Suprapubic skin (tissue), 4 donors: Measurements from ENCODE around the gene GPR149. TPM values are rescaled to one million over a fixed set of nuclear protein-coding genes. Genes with fewer than 3 reads are reported as not detected.

Experiments
- DNase-seq, 2 donors: peaks; one replicate each; pipeline ENCODE4 v3.0.0-alpha.2; 2019; ENCODE audit warnings: low spot score in 2 of 2
- H3K27ac ChIP-seq: fragments of 200-600 bp; sonication (generic); one replicate; pipeline ENCODE4 v1.5.1; 2019
- H3K27me3 ChIP-seq: fragments of 200-600 bp; sonication (generic); one replicate; pipeline ENCODE4 v1.5.1; 2019
- H3K36me3 ChIP-seq: fragments of 200-600 bp; sonication (generic); one replicate; pipeline ENCODE4 v1.5.1; 2019
- H3K4me1 ChIP-seq: fragments of 200-600 bp; sonication (generic); one replicate; pipeline ENCODE4 v1.5.1; 2019
- H3K4me3 ChIP-seq: fragments of 200-600 bp; sonication (generic); one replicate; pipeline ENCODE4 v1.5.1; 2019; ENCODE audit warnings: mild to moderate bottlenecking
- H3K9me3 ChIP-seq: fragments of 200-600 bp; sonication (generic); one replicate; pipeline ENCODE4 v1.5.1; 2019
- EP300 ChIP-seq: sonication (generic); formaldehyde crosslinking; IDR thresholded peaks from one replicate; pipeline ENCODE4 v1.6.1; 2017; ENCODE audit warnings: antibody characterized with exemption
- POLR2A ChIP-seq, 2 donors: fragments of 450-650 bp; IDR thresholded peaks; one replicate each; pipeline ENCODE4 v1.6.1; 2017; ENCODE audit warnings: antibody characterized with exemption in 2 of 2, mild to moderate bottlenecking in 2 of 2, moderate library complexity in 2 of 2
- POLR2AphosphoS5 ChIP-seq, 3 donors: sonication (generic); formaldehyde crosslinking; IDR thresholded peaks; one replicate each; pipeline ENCODE4 v1.6.1; 2017; ENCODE audit warnings: antibody characterized with exemption in 3 of 3
- WGBS: methylation state at CpG from one replicate; pipeline ENCODE4 v1.1.5; 2018; 5-methylcytosine and 5-hydroxymethylcytosine counted together
- total RNA-seq, 4 donors: library from RNA; depleted of rRNA; stranded (reverse); fragments of >200 nt; gene quantifications; one replicate each; pipeline ENCODE4 v1.1.0, GENCODE V29; 2016
- TF ChIP-seq, protein P1 (sequence below), 2 donors: fragments of 200-600 bp in 1 of 2; fragments of 450-650 bp in 1 of 2; sonication (generic) in 1 of 2; IDR thresholded peaks; one replicate each; pipeline ENCODE4 v1.5.1; 2016 to 2019; ENCODE audit warnings: antibody characterized with exemption in 2 of 2, mild to moderate bottlenecking in 1 of 2, moderate library complexity in 1 of 2

Gene GPR149
- total RNA-seq, 4 donors from 2014 or later = 0.25 TPM; not detected in 3

DNA sequence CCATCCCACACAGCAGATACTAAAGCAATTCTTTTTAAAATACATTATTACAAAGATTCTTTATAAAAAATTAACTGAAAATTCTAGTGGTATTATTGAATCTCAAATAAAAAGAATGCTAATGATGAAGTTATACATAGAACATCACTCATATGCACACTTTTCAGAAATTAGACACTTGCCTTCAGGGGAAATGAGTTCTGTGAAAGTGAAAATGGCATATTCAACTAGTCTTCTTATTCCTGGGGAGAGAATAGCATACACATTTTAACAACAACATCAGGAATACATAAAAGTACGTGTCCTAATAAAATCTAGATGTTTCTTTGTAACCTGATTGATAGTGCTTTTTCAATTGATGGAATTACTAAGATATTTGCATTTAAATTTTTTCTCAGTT is 68.9 kb downstream of the GPR149 start:
- no peak overlapping the region for H3K4me3 ChIP-seq
- no peaks in the 10 kb centered on the region for H3K36me3 ChIP-seq
- no peaks in the 10 kb centered on the region for H3K9me3 ChIP-seq
- WGBS = 51% methylated on average over 1 of the region's 1 CpG
- no peaks in the 10 kb centered on the region for H3K4me1 ChIP-seq
- DNase-seq = no peak
- no peaks in the 10 kb centered on the region for H3K27me3 ChIP-seq
- H3K27ac ChIP-seq = no peak overlapping the region
- TF ChIP-seq POLR2A (IDR thresholded peaks at IDR 0.05) (no peak), EP300 (no peak), POLR2AphosphoS5 (IDR thresholded peaks at IDR 0.05) (no peak)
- TF ChIP-seq, protein P1, sequence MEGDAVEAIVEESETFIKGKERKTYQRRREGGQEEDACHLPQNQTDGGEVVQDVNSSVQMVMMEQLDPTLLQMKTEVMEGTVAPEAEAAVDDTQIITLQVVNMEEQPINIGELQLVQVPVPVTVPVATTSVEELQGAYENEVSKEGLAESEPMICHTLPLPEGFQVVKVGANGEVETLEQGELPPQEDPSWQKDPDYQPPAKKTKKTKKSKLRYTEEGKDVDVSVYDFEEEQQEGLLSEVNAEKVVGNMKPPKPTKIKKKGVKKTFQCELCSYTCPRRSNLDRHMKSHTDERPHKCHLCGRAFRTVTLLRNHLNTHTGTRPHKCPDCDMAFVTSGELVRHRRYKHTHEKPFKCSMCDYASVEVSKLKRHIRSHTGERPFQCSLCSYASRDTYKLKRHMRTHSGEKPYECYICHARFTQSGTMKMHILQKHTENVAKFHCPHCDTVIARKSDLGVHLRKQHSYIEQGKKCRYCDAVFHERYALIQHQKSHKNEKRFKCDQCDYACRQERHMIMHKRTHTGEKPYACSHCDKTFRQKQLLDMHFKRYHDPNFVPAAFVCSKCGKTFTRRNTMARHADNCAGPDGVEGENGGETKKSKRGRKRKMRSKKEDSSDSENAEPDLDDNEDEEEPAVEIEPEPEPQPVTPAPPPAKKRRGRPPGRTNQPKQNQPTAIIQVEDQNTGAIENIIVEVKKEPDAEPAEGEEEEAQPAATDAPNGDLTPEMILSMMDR (IDR thresholded peaks at IDR 0.05) = no peak

DNA sequence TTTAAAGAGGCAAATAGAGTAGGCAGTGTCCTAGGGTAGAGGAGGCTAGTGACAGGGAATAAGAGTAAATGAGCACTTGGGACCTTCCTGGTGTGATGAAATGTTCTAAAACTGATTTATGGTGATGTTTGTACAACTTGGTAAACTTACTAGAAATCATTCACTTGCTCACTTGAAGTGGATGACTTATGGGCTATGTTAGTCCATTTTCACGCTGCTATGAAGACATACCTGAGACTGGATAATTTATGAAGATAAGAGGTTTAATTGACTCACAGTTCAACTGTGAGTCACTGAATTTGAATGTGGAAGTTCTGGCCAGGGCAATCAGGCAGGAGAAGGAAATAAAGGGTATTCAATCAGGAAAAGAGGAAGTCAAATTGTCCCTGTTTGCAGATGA is 74.0 kb downstream of the GPR149 start:
- no peak overlapping the region for H3K27ac ChIP-seq
- no peaks in the 10 kb centered on the region for H3K4me1 ChIP-seq
- no peak overlapping the region for H3K4me3 ChIP-seq
- 40% methylated on average over 1 of the region's 1 CpG for WGBS
- DNase-seq = no peak
- H3K36me3 ChIP-seq = no peaks in the 10 kb centered on the region
- no peak for TF ChIP-seq POLR2A (IDR thresholded peaks at IDR 0.05)
- no peak for TF ChIP-seq POLR2AphosphoS5 (IDR thresholded peaks at IDR 0.05)
- no peak for TF ChIP-seq EP300
- TF ChIP-seq, protein P1 (IDR thresholded peaks at IDR 0.05) = no peak
- H3K9me3 ChIP-seq = no peaks in the 10 kb centered on the region
- H3K27me3 ChIP-seq = no peaks in the 10 kb centered on the region

DNA sequence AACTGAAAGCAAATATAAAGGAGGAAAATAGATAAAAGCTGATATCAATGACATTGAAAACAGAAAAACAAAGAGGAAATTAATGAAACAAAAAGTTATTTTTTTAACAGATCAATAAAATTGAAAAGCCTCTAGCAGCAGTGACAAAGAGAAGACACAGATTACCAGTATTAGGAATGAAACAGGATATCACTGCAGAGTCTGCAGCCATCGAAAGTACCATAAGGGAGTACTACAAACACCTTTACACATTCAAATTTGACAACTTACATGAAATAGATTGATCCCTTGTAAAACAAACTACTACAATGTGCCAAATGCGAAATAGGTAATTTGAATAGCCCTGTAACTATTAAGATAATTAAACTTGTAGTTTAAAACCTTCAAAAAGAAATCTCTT is 80.8 kb downstream of the GPR149 start:
- Histone ChIP-seq H3K4me1 (no peaks in the 10 kb centered on the region), H3K9me3 (no peaks in the 10 kb centered on the region), H3K27me3 (no peaks in the 10 kb centered on the region), H3K36me3 (no peaks in the 10 kb centered on the region), H3K27ac (no peak overlapping the region), H3K4me3 (no peak overlapping the region)
- no peak for DNase-seq
- 42% methylated on average over 2 of the region's 2 CpGs for WGBS
- TF ChIP-seq, protein P1 (IDR thresholded peaks at IDR 0.05) = no peak
- TF ChIP-seq POLR2AphosphoS5 (IDR thresholded peaks at IDR 0.05) (no peak), EP300 (no peak)

DNA sequence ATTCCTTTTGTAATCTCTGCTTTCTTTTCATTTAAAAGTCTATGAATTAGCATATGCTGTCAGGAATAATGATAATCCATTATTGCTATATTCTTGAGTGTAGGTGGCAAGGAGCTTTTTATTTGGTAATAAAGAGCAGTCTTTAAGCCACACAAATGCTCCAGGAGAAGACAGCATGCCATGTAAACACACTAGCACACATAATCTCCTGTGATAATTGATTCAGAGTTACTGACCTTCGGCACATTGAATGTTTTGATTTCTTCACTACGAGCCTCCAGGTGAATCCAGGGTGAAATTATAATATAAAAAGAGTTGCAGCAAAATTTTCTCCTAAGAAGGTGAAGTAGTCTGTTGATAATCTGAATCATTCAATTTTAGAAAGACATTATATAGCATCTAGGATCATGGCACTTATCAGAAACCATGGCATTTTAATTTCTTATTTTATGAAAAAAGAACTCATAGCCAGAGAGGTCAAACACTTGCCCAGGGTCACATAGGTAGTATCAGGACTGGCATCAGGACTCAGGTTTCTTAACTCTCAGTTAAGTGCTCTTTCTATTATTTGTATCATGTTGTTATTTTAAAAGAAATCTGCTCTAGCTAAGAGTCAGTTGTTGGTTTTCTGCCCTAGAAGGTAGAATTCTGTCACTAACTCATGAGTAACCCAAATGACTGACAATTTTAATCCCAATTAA is 84.4 kb downstream of the GPR149 start:
- no peak for TF ChIP-seq POLR2AphosphoS5 (IDR thresholded peaks at IDR 0.05)
- TF ChIP-seq EP300 = no peak
- TF ChIP-seq, protein P1 (IDR thresholded peaks at IDR 0.05) = no peak
- TF ChIP-seq POLR2A (IDR thresholded peaks at IDR 0.05) = no peak
- H3K4me3 ChIP-seq = no peak overlapping the region
- H3K4me1 ChIP-seq = no peaks in the 10 kb centered on the region
- H3K36me3 ChIP-seq = no peaks in the 10 kb centered on the region
- WGBS = 78% methylated on average over 2 of the region's 2 CpGs
- DNase-seq = no peak
- H3K27me3 ChIP-seq = no peaks in the 10 kb centered on the region
- H3K9me3 ChIP-seq = no peaks in the 10 kb centered on the region
- H3K27ac ChIP-seq = no peak overlapping the region

DNA sequence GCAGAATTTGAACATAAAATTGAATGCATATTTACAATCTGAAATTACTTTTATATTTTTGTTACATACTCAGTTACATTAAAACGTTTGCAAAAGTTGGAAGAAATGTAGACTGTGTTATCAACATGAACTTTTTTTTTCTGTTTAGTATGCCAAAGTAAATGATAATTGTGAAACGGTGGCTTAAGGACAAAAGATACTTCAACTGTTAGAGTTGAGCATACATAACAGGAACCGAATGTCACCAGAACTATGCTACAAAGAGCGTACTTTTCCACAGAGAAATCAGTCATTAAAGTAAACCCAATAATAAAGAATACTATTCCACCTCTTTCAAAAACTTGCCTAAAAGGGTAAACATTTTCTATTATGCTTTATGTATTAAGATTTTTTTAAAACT is 91.4 kb downstream of the GPR149 start:
- Histone ChIP-seq H3K36me3 (no peaks in the 10 kb centered on the region), H3K4me1 (no peaks in the 10 kb centered on the region), H3K4me3 (no peak overlapping the region), H3K9me3 (no peaks in the 10 kb centered on the region), H3K27ac (no peak overlapping the region), H3K27me3 (no peaks in the 10 kb centered on the region)
- TF ChIP-seq EP300 (no peak), POLR2AphosphoS5 (IDR thresholded peaks at IDR 0.05) (no peak), POLR2A (IDR thresholded peaks at IDR 0.05) (no peak)
- TF ChIP-seq, protein P1 (IDR thresholded peaks at IDR 0.05) = no peak
- WGBS = 76% methylated on average over 4 of the region's 4 CpGs
- DNase-seq = no peak
